ENCODE results near the gene UNC119.
"Not testable (repeated sequence)": the region's sequence is repeated elsewhere in the genome, so short reads cannot be mapped to it uniquely, and the experiment has no call there.

Gene UNC119

GRCh38 chr17:28522281-28522680 lies 30.1 kb downstream of the UNC119 start:
- not testable (repeated sequence) for DNase-seq (ENCODE audit: low read depth in 2 of 2)

DNA sequence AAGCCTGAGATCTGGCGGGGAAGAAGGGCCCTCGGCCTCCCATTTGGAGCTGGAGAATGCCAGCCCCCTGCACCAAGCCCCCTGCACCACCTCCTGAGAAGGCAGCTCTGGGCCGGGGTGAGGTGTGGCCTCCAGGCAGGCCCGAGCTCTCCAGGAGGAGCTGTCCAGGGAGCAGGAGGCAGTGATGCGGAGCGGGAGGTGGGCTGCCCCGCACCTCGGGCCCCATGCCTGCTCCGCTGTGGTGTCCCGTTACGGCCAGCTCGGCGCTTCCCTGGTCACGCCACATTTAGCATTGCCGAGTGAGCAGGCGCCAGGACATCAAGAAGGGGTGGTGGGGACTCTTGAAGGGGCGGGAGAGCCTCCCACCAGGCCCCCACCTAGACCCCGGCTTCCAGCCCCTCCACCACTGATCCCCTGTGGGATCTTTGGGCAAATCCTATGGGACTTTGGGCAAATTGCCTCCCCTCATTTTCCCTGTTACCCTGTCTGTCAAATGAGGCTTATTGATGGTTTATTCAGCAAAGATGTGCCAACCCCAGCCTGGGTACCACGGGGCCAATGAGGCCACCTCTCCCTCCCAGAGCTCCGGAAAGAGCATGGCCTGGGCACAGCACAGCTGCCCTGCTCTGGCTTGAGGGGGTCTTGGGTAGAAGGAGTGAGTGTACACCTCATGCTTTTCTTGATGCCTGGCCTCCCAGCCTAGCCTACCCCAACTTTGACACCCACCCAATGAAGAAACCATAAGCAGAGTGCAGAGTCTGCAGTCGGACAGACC lies 30.9 kb downstream of the UNC119 start:
- DNase-seq (ENCODE audit: low read depth in 2 of 2) = no peak

DNA sequence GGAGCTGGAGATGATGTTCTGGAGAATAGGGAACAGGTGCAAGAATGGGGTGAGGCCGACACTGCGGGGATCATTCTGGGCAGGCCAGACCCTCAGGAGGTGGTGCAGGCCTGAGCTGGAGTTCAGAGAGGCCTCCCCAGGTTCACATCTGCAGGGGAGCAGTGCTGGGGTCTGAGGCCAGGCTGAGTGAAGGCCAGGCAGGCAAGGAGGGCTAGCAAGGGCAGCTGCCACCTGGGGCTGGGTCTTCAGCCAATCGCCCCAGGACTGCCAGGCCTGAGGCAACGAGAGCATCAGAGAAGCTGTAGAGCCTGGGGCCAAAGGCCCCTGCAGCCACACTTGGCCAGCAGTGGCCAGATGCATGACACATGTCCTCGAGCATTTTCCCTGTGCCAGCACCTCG lies 31.7 kb downstream of the UNC119 start:
- no peak for DNase-seq (ENCODE audit: low read depth in 2 of 2)

GRCh38 chr17:28519236-28519635 lies 33.2 kb downstream of the UNC119 start:
- DNase-seq (ENCODE audit: low read depth in 2 of 2) = no peak

DNA sequence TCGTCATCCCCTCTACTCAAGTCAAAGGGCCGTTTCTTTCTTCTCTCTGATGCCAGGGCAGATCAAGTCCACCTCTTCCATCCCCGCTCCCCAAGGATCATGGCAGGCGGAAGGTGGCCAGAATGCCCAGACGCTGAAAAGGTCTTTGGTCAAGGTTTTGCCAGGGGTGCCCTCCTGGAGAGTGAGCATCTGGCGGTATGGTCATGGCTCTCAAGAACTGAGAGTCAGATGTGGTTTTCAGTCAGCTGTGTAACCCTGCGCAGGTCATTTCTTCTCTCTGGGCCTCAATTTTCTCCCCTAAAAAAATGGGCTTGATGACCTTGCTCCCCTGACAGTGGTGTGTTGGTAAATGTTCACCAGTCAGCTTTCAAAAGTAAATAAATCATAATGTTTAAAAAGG lies 33.8 kb downstream of the UNC119 start:
- DNase-seq (ENCODE audit: low read depth in 2 of 2) = no peak

DNA sequence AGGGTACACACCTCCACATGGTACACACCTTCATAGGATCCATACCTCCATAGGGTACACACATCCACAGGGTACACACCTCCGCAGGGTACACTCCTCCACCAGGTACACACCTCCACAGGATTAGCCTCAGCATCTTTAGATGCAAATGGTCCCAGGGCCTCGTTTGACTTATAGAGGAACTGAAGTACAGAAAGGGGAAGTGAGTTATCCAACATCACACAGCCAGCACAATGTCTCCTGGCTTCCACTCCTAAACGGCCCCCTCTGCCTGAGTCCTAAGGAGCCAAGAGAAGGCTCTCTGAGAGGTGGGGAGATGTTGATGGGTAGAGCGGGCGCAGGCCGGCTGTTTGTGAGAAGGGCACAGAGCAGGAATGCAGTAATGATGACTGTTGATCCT lies 34.3 kb downstream of the UNC119 start:
- DNase-seq (ENCODE audit: low read depth in 2 of 2) = no peak

GRCh38 chr17:28515518-28515917 lies 36.9 kb downstream of the UNC119 start:
- no peak for DNase-seq (ENCODE audit: low read depth in 2 of 2)

GRCh38 chr17:28514561-28515002 lies 37.8 kb downstream of the UNC119 start:
- no peak for DNase-seq (ENCODE audit: low read depth in 2 of 2)

GRCh38 chr17:28513476-28513875 lies 38.9 kb downstream of the UNC119 start:
- no peak for DNase-seq (ENCODE audit: low read depth in 2 of 2)

- DNase-seq (ENCODE audit: low read depth in 2 of 2) = no peak
These were observed 40.5 kb downstream of the UNC119 start for GRCh38 chr17:28511858-28512461.

DNA sequence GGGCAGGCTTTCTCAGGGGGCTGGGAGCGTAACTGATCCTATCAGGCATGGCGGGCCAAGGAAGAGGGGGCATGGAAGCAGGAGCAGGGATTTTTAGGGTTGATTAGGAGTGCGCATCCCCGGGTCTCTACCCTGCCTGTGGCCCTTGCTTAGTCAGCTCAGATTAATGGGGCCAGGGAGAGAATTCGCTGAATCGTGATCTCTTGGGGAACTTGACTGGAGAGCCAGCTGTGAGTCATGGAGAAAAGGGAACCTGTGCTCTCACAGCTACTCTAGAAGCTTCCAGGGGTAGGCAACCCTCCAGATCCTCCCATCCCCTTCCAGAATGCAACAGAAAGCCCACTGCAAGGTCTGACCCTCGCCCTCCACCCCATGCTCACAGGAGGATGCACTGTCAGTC lies 42.6 kb downstream of the UNC119 start:
- DNase-seq (ENCODE audit: low read depth in 2 of 2) = no peak

DNA sequence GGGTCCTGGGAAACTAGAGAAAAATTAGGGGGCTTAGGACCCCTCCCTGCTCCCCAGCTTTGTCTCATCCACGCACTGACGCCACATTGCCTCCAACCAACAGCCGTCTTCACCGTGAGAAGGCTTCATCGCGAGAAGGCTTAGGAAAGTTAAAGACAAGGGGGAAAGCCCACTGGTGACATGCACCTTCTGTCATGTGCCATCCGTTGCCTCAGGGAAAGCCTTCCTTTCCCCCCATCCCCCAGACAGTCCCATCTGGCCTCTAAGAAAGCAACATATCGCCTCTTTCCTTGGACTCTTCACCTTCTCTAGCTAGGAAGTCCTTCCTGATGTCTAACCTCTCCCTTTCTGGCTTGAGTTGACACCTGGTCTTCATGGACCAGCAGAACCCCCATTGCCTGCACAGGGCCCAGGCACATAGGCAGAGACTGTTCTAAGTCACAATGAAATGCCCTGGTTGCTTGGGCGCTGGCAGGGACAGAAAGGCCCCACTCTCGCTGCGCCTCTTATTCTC lies 44.2 kb downstream of the UNC119 start:
- no peak for DNase-seq (ENCODE audit: low read depth in 2 of 2)

DNA sequence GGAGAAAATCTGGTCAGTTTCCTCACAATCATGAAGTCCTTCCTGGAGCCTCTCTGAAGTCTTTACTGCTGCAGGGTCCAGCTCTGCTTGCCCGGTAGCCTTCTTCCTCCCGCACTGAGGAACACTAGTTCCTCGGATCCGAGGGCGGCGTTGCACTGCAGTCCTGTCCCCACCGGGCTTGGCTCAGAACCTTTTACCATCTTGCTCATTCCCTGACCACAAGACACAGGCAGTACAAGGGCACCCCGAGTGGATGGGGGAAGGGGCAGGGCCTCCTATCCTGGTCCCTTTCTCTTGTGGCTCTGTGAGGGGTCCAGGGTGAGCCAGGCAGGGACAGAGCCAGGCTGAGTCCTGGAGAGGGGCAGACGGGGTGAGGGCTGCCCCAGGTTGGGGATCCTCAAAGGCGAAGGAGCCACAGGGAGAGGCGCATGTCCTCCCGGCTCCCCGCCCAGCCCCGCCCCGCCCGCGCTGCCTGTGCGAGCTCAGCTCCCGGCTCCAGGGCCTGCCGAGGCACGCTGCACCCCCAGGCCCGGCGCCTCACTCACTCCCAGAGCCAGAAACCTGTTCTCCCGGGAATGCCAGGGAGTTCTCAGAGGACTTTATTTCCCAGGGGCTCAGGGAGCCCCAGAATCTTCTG lies 44.7 kb downstream of the UNC119 start:
- DNase-seq (ENCODE audit: low read depth in 2 of 2) = no peak

DNA sequence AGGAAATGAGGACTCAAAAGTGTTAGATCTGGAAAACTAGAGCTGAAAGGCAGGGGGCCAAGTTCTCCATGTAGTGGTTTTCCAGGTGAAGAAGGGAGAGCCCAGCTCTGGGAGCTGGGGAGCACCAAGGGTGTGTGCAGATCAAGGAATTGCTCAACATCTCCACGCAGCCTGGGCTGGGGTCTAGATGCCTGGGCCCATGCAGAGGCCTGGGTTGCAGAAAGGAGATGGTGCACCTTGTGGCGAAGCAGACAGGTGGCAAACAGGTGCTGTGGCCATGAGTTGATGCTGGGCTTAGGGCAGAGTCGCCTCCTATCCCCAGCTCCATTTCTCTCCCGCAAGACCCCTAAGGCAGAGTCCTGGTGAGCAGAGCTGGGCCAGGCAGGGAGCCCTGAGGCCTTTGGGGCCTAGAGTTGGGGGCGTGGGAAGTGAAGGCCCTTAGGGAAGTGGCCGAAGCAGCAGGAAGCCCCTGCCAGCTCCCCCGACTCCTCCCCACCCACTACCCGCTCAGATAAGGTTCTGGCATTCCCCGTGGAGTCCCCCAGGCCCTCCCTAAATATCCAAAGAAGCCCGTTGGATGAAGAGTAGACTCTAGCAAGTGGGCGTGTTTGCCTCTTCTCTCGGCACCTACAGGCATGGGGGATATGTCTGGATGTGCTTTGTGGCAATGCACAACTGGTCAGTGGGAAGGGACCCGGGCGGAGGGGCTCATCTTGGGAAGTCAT lies 45.5 kb downstream of the UNC119 start:
- DNase-seq (ENCODE audit: low read depth in 2 of 2) = no peak

DNA sequence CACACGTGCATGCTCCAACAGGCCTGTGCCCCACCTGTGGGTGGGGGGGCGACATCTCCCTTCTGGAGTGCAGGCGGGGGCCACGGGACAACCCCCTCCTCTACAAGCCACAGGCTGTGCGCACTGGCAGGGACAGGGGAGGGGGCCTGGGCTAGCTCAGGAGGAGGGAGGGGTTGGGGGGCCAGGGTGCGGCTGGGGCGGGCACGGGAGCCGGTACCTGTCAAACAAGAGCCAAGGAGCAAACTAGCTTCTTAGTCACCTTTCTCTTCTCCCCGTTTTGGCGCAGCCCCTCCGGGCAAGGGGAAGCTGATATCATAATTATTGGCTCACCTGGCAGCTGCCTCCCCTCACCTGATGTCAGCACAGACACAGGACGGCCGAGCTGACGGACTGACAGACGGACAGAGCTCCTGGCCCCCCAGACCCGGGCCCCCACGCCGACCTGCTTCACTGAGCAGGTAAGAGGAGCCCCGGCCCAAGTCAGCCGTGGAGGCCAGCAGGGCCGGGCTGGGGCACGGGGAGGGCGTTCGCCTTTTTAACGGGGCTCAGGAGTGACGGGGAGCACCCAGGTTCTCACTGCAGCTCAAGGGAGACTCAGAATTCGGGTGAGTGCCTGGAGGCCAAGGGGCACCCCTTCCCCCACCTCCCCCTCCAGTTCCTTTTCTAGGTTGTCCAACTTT lies 46.3 kb downstream of the UNC119 start, which contains the start of gene FOXN1:
Gene FOXN1, plus strand, starts transcription at position 363 of the 680 bp plus-strand sequence. CDS start 17,622 bp downstream, outside the sequence.
- DNase-seq (ENCODE audit: low read depth in 2 of 2) = no peak

DNA sequence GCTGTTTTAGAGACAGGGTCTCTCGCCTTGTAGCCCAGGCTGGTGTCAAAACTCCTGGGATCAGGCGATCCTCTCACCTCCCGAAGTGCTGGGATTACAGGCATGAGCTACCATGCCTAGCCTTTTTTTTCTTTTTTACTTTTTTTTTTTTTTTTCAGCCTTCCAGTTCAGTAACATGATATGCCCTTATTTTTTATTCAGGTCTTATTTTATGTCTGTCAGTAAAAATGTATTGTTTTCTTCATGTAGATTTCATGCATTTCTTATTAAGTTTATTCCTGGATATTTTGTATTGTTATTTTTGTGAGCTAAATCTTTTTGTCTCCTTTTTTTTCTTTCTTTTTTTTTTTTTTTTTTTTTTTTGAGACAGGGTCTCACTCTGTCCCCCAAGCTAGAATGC lies 49.0 kb downstream of the UNC119 start:
- DNase-seq (ENCODE audit: low read depth in 2 of 2) = no peak

DNA sequence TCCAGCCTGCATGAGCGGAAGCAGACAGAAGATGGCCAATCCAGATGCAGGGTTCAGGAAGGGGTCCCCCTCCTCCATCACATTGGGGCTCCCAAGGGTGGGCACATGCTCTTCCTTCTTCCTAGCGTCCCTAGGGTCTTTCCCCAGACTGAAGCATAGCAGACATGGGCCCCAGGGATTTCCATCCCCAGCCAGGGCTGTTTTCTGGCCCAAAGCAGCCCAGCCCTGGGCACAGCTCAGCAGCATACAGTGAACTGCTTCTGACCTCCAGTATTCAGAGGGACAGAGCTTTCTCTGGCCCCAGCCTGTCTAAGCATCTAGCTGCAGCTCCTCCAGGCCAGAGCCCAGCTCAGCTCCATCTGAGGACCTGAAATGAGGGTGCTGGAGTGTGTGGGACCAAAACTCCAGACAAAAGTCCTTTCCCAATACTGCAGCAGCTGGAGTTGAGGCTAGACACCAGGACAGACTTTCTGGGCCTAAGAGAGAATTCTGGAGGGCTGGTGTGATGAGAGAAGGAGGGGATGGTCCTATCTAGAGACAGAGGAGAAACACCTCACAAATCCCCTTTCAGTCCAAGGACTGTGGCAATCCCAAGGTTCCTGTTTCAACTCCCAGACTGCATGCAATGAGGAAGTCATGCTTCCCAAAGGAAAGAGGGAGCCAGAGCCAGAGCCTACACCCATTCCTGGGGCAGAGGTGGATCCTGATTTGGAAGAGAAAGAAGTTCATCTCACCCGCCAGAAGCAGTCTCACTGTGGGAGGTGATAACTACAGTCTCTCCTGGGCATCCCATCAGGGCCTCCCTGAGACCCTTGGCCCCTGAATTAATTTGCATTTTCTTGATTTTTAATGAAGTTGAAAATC lies 50.8 kb downstream of the UNC119 start:
- DNase-seq (ENCODE audit: low read depth in 2 of 2) = no peak

DNA sequence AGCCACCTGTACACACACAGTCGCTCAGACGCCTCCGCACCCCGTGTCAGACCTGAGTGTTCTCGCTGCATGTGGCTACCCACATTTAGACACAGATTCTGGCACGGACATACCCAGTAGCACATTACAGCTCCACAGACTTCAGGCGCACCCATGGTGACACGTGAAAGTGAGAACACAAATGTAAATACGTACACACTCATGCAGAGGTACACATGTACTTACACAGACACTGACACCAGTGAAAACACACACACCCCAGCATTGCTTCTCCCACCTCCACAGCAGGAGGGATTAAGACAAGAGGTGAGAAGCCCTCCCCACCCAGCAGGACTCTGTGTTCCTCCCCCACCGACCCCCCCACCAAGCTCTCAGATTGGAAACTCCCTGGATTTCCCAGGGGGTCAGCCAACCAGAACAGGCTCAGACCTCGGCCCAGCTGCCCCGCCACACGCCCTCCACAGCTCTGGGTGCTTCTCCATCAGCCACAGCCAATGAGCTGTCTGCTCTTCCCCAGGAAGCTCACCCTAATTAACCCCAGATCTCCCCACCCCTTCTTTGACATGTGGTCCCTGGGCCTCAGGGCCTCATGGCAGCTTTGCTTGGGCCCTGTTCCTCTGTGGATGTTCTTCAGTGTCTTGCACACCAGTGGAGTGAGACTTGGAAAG lies 51.6 kb downstream of the UNC119 start:
- no peak for DNase-seq (ENCODE audit: low read depth in 2 of 2)

GRCh38 chr17:28499684-28500357 lies 52.6 kb downstream of the UNC119 start:
- DNase-seq (ENCODE audit: low read depth in 2 of 2) = no peak

DNA sequence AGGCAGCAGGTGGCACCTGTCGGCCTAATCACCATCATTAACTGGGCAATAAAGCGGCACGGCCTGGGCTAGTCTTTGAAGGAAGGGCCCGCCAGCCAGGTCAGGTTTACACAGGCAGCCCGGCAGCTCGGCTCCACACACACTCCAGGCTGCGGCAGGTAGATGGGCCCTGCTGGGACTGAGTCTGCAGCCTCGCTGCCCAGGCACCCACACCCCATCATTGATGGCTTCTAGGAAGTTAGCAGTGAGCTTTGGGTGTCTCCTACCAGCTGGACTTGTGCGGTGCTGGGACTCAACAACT lies 53.1 kb downstream of the UNC119 start:
- DNase-seq (ENCODE audit: low read depth in 2 of 2) = no peak
